ENCODE data around the gene KCNA10.

- TF ChIP-seq CTCF (IDR thresholded peaks at IDR 0.05 in 2 of 3, conservative IDR thresholded peaks at IDR 0.05 in 1 of 3; ENCODE audit: borderline replicate concordance in 1 of 3, insufficient read depth in 1 of 3, low read depth in 2 of 3, low read length in 2 of 3) (peak in 2 of 3 experiments; percentile 40 to 43; a peak in 4 of 6 replicates), SRF (IDR thresholded peaks at IDR 0.05; ENCODE audit: low read depth) (no peak), REST (IDR thresholded peaks at IDR 0.05; ENCODE audit: low read depth) (no peak), TCF7L2 (IDR thresholded peaks at IDR 0.05; ENCODE audit: borderline replicate concordance, extremely low read depth, insufficient read depth, insufficient read length) (no peak), POLR2AphosphoS5 (IDR thresholded peaks at IDR 0.05; ENCODE audit: low read depth, low read length) (no peak), YY1 (IDR thresholded peaks at IDR 0.05; ENCODE audit: extremely low read depth, insufficient replicate concordance, low read depth, low read length) (no peak), POLR2A (IDR thresholded peaks at IDR 0.05; ENCODE audit: borderline replicate concordance, extremely low read depth, insufficient read depth, insufficient read length) (no peak), EZH2 (IDR thresholded peaks at IDR 0.05) (no peak), JUND (IDR thresholded peaks at IDR 0.05) (no peak)
- TF ChIP-seq, protein P1, sequence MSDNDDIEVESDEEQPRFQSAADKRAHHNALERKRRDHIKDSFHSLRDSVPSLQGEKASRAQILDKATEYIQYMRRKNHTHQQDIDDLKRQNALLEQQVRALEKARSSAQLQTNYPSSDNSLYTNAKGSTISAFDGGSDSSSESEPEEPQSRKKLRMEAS (IDR thresholded peaks at IDR 0.05) = no peak
Measured at GRCh38 chr1:110475362-110476027, 43.5 kb downstream of the KCNA10 start.
